HEK293 (cell line): ENCODE results near the gene MBP.

Experiments
- TRIM28 ChIP-seq: IDR thresholded peaks from 2 replicates; pipeline ENCODE4 v1.6.1; 2011; ENCODE audit warnings: low read length, control low read depth, borderline replicate concordance
- ZBTB17 ChIP-seq: fragments of 450-650 bp; formaldehyde crosslinking; IDR thresholded peaks from 2 replicates; pipeline ENCODE4 v1.5.1; 2016; ENCODE audit warnings: missing biosample characterization, missing genetic modification characterization
- ZEB2 ChIP-seq: fragments of 450-650 bp; formaldehyde crosslinking; IDR thresholded peaks from 2 replicates; pipeline ENCODE4 v1.5.1; 2016; ENCODE audit warnings: missing biosample characterization, missing genetic modification characterization
- ZFP37 ChIP-seq: fragments of 450-650 bp; formaldehyde crosslinking; IDR thresholded peaks from 2 replicates; pipeline ENCODE4 v1.5.1; 2016; ENCODE audit warnings: missing biosample characterization, missing genetic modification characterization
- ZNF112 ChIP-seq: fragments of 450-650 bp; formaldehyde crosslinking; IDR thresholded peaks from 2 replicates; pipeline ENCODE4 v1.5.0; 2017; ENCODE audit warnings: missing biosample characterization, missing genetic modification characterization
- ZNF140 ChIP-seq: fragments of 450-650 bp; formaldehyde crosslinking; IDR thresholded peaks from 2 replicates; pipeline ENCODE4 v1.5.1; 2016; ENCODE audit warnings: missing biosample characterization, missing genetic modification characterization
- ZNF184 ChIP-seq: fragments of 450-650 bp; IDR thresholded peaks from 2 replicates; pipeline ENCODE4 v1.5.1; 2018; ENCODE audit warnings: missing biosample characterization, mild to moderate bottlenecking, missing genetic modification characterization
- ZNF223 ChIP-seq: fragments of 450-650 bp; formaldehyde crosslinking; IDR thresholded peaks from 2 replicates; pipeline ENCODE4 v1.5.1; 2016; ENCODE audit warnings: missing biosample characterization, missing genetic modification characterization
- ZNF292 ChIP-seq: fragments of 450-650 bp; formaldehyde crosslinking; IDR thresholded peaks from 2 replicates; pipeline ENCODE4 v1.5.1; 2016; ENCODE audit warnings: low read depth, missing biosample characterization, missing genetic modification characterization, borderline replicate concordance
- ZNF335 ChIP-seq: fragments of 450-650 bp; formaldehyde crosslinking; conservative IDR thresholded peaks from 2 replicates; pipeline ENCODE4 v1.5.1; 2016; ENCODE audit warnings: missing biosample characterization, missing genetic modification characterization
- ZNF350 ChIP-seq: fragments of 450-650 bp; formaldehyde crosslinking; IDR thresholded peaks from 2 replicates; pipeline ENCODE4 v1.5.0; 2017; ENCODE audit warnings: missing biosample characterization, mild to moderate bottlenecking, missing genetic modification characterization
- ZNF404 ChIP-seq: fragments of 450-650 bp; formaldehyde crosslinking; IDR thresholded peaks from 2 replicates; pipeline ENCODE4 v1.5.1; 2017; ENCODE audit warnings: missing biosample characterization, missing genetic modification characterization
- ZNF510 ChIP-seq: fragments of 450-650 bp; formaldehyde crosslinking; IDR thresholded peaks from 2 replicates; pipeline ENCODE4 v1.5.1; 2018; ENCODE audit warnings: mild to moderate bottlenecking, missing genetic modification characterization, missing biosample characterization; ENCODE audit not compliant: insufficient replicate concordance
- ZNF610 ChIP-seq: fragments of 450-650 bp; formaldehyde crosslinking; IDR thresholded peaks from 2 replicates; pipeline ENCODE4 v1.5.1; 2016; ENCODE audit warnings: missing biosample characterization, missing genetic modification characterization, borderline replicate concordance
- ZNF621 ChIP-seq: fragments of 450-650 bp; formaldehyde crosslinking; IDR thresholded peaks from 2 replicates; pipeline ENCODE4 v1.5.1; 2017; ENCODE audit warnings: missing biosample characterization, missing genetic modification characterization
- ZSCAN30 ChIP-seq: fragments of 450-650 bp; IDR thresholded peaks from 2 replicates; pipeline ENCODE4 v1.5.1; 2018; ENCODE audit warnings: missing biosample characterization, mild to moderate bottlenecking, missing genetic modification characterization, moderate library complexity
- TF ChIP-seq, protein P1 (sequence below): fragments of 450-650 bp; formaldehyde crosslinking; IDR thresholded peaks from 2 replicates; pipeline ENCODE4 v1.5.1; 2016; ENCODE audit warnings: missing biosample characterization, missing genetic modification characterization, borderline replicate concordance
- TF ChIP-seq, protein P2 (sequence below): fragments of 450-650 bp; formaldehyde crosslinking; IDR thresholded peaks from 2 replicates; pipeline ENCODE4 v1.5.1; 2016; ENCODE audit warnings: missing biosample characterization, missing genetic modification characterization
- TF ChIP-seq, protein P3 (sequence below): fragments of 450-650 bp; formaldehyde crosslinking; IDR thresholded peaks from 2 replicates; pipeline ENCODE4 v1.5.1; 2016; ENCODE audit warnings: missing biosample characterization, missing genetic modification characterization
- TF ChIP-seq, protein P4 (sequence below): fragments of 450-650 bp; formaldehyde crosslinking; IDR thresholded peaks from 2 replicates; pipeline ENCODE4 v1.5.1; 2016; ENCODE audit warnings: missing biosample characterization, missing genetic modification characterization, low read depth
- TF ChIP-seq, protein P5 (sequence below): fragments of 450-650 bp; formaldehyde crosslinking; IDR thresholded peaks from 2 replicates; pipeline ENCODE4 v1.5.1; 2016; ENCODE audit warnings: missing biosample characterization, missing genetic modification characterization
- TF ChIP-seq, protein P6 (sequence below): fragments of 450-650 bp; formaldehyde crosslinking; conservative IDR thresholded peaks from 2 replicates; pipeline ENCODE4 v1.5.1; 2016; ENCODE audit warnings: low read depth, missing biosample characterization, missing genetic modification characterization

MBP gene

DNA sequence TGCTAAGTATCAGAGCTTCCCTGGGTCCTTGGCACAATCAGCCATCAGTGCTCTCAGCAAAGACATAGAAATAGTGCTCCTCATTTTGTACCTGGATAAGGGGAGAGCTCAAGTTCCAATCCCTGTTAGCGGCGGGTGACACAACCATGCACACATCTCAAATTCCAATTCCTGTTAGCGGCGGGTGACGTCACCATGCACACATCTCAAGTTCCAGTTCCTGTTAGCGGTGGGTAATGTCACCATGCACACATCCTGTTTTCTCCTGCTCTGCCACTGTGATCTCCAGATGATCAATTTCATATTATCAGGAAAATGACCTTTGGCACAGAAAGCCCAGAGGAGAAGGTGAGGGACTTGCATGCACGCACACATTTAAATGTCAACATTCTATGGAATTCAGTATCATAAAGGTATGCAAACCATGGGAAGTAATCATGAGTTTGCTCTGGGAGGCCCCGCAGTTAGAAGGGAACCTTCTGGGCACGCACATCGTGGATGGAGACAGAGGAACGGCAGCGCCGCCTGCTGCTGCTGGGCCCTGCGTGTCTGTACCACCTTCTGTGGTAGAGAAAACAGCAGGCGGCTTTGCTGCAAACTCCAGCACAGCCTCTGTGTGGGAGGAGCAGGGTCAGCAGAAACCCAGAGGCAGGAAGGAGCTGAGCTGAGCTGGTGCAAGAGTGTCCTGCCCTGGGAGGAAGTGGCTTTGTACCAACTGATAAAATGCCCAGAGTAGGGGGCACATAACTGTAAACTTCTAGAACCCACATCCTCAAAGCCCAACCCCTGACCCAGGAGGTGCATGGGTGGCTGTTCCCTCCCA, 77.8 kb downstream of the MBP start (continued):
- TF ChIP-seq, protein P1, sequence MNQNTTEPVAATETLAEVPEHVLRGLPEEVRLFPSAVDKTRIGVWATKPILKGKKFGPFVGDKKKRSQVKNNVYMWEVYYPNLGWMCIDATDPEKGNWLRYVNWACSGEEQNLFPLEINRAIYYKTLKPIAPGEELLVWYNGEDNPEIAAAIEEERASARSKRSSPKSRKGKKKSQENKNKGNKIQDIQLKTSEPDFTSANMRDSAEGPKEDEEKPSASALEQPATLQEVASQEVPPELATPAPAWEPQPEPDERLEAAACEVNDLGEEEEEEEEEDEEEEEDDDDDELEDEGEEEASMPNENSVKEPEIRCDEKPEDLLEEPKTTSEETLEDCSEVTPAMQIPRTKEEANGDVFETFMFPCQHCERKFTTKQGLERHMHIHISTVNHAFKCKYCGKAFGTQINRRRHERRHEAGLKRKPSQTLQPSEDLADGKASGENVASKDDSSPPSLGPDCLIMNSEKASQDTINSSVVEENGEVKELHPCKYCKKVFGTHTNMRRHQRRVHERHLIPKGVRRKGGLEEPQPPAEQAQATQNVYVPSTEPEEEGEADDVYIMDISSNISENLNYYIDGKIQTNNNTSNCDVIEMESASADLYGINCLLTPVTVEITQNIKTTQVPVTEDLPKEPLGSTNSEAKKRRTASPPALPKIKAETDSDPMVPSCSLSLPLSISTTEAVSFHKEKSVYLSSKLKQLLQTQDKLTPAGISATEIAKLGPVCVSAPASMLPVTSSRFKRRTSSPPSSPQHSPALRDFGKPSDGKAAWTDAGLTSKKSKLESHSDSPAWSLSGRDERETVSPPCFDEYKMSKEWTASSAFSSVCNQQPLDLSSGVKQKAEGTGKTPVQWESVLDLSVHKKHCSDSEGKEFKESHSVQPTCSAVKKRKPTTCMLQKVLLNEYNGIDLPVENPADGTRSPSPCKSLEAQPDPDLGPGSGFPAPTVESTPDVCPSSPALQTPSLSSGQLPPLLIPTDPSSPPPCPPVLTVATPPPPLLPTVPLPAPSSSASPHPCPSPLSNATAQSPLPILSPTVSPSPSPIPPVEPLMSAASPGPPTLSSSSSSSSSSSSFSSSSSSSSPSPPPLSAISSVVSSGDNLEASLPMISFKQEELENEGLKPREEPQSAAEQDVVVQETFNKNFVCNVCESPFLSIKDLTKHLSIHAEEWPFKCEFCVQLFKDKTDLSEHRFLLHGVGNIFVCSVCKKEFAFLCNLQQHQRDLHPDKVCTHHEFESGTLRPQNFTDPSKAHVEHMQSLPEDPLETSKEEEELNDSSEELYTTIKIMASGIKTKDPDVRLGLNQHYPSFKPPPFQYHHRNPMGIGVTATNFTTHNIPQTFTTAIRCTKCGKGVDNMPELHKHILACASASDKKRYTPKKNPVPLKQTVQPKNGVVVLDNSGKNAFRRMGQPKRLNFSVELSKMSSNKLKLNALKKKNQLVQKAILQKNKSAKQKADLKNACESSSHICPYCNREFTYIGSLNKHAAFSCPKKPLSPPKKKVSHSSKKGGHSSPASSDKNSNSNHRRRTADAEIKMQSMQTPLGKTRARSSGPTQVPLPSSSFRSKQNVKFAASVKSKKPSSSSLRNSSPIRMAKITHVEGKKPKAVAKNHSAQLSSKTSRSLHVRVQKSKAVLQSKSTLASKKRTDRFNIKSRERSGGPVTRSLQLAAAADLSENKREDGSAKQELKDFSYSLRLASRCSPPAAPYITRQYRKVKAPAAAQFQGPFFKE (tag by site-specific recombination), result no peak
- peak; percentile 87 for TF ChIP-seq TRIM28
- TF ChIP-seq ZNF404 (tag by site-specific recombination), result no peak
- TF ChIP-seq ZNF223 (tag by site-specific recombination), result peak; percentile 92
- no peak for TF ChIP-seq ZNF610 (tag by site-specific recombination)
- no peak for TF ChIP-seq ZNF292
- peak; percentile 73 for TF ChIP-seq ZSCAN30 (tag by site-specific recombination)
- TF ChIP-seq, protein P2, sequence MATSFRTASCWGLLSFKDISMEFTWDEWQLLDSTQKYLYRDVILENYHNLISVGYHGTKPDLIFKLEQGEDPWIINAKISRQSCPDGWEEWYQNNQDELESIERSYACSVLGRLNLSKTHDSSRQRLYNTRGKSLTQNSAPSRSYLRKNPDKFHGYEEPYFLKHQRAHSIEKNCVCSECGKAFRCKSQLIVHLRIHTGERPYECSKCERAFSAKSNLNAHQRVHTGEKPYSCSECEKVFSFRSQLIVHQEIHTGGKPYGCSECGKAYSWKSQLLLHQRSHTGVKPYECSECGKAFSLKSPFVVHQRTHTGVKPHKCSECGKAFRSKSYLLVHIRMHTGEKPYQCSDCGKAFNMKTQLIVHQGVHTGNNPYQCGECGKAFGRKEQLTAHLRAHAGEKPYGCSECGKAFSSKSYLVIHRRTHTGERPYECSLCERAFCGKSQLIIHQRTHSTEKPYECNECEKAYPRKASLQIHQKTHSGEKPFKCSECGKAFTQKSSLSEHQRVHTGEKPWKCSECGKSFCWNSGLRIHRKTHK (tag by site-specific recombination), result no peak
- TF ChIP-seq ZNF112 (tag by site-specific recombination), result no peak
- TF ChIP-seq ZNF510 (tag by site-specific recombination), result no peak
- 0 out of 2 replicates have a peak, but pooled peaks have one; percentile 73 for TF ChIP-seq ZFP37 (tag by site-specific recombination)
- TF ChIP-seq ZNF184 (tag by site-specific recombination), result 0 out of 2 replicates have a peak, but pooled peaks have one; percentile 38
- no peak for TF ChIP-seq ZNF350 (tag by site-specific recombination)
- no peak for TF ChIP-seq ZNF140
- TF ChIP-seq, protein P3, sequence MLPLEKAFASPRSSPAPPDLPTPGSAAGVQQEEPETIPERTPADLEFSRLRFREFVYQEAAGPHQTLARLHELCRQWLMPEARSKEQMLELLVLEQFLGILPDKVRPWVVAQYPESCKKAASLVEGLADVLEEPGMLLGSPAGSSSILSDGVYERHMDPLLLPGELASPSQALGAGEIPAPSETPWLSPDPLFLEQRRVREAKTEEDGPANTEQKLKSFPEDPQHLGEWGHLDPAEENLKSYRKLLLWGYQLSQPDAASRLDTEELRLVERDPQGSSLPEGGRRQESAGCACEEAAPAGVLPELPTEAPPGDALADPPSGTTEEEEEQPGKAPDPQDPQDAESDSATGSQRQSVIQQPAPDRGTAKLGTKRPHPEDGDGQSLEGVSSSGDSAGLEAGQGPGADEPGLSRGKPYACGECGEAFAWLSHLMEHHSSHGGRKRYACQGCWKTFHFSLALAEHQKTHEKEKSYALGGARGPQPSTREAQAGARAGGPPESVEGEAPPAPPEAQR (tag by site-specific recombination), result 0 out of 2 replicates have a peak, but pooled peaks have one; percentile 46
- TF ChIP-seq ZNF335, result peak; percentile 61
- TF ChIP-seq, protein P4, sequence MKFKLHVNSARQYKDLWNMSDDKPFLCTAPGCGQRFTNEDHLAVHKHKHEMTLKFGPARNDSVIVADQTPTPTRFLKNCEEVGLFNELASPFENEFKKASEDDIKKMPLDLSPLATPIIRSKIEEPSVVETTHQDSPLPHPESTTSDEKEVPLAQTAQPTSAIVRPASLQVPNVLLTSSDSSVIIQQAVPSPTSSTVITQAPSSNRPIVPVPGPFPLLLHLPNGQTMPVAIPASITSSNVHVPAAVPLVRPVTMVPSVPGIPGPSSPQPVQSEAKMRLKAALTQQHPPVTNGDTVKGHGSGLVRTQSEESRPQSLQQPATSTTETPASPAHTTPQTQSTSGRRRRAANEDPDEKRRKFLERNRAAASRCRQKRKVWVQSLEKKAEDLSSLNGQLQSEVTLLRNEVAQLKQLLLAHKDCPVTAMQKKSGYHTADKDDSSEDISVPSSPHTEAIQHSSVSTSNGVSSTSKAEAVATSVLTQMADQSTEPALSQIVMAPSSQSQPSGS (tag by site-specific recombination), result peak; percentile 99
- TF ChIP-seq ZEB2, result peak; percentile 56; the same call in 1 of the 2 replicates
- TF ChIP-seq ZBTB17 (tag by site-specific recombination), result peak; percentile 76
- TF ChIP-seq ZNF621 (tag by site-specific recombination), result no peak
- TF ChIP-seq, protein P5, sequence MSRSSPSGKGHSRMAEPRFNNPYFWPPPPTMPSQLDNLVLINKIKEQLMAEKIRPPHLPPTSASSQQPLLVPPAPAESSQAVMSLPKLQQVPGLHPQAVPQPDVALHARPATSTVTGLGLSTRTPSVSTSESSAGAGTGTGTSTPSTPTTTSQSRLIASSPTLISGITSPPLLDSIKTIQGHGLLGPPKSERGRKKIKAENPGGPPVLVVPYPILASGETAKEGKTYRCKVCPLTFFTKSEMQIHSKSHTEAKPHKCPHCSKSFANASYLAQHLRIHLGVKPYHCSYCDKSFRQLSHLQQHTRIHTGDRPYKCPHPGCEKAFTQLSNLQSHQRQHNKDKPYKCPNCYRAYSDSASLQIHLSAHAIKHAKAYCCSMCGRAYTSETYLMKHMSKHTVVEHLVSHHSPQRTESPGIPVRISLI, result no peak
- TF ChIP-seq, protein P6, sequence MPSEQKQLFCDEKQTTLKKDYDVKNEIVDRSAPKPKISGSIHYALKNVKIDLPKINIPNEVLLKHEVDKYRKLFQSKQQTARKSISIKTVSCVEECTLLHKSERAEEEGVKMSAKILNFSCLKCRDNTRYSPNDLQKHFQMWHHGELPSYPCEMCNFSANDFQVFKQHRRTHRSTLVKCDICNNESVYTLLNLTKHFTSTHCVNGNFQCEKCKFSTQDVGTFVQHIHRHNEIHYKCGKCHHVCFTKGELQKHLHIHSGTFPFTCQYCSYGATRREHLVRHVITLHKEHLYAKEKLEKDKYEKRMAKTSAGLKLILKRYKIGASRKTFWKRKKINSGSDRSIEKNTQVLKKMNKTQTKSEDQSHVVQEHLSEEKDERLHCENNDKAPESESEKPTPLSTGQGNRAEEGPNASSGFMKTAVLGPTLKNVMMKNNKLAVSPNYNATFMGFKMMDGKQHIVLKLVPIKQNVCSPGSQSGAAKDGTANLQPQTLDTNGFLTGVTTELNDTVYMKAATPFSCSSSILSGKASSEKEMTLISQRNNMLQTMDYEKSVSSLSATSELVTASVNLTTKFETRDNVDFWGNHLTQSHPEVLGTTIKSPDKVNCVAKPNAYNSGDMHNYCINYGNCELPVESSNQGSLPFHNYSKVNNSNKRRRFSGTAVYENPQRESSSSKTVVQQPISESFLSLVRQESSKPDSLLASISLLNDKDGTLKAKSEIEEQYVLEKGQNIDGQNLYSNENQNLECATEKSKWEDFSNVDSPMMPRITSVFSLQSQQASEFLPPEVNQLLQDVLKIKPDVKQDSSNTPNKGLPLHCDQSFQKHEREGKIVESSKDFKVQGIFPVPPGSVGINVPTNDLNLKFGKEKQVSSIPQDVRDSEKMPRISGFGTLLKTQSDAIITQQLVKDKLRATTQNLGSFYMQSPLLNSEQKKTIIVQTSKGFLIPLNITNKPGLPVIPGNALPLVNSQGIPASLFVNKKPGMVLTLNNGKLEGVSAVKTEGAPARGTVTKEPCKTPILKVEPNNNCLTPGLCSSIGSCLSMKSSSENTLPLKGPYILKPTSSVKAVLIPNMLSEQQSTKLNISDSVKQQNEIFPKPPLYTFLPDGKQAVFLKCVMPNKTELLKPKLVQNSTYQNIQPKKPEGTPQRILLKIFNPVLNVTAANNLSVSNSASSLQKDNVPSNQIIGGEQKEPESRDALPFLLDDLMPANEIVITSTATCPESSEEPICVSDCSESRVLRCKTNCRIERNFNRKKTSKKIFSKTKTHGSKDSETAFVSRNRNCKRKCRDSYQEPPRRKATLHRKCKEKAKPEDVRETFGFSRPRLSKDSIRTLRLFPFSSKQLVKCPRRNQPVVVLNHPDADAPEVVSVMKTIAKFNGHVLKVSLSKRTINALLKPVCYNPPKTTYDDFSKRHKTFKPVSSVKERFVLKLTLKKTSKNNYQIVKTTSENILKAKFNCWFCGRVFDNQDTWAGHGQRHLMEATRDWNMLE (tag by site-specific recombination), result peak; percentile 58
